ENCODE results near the gene DNAJB6.

- no peak for TF ChIP-seq CTCF (IDR thresholded peaks at IDR 0.05)
- no peak for TF ChIP-seq TCF7L2 (IDR thresholded peaks at IDR 0.05; ENCODE audit: low read depth, low read length)
- TF ChIP-seq SIN3A (IDR thresholded peaks at IDR 0.05; ENCODE audit: borderline replicate concordance, insufficient read depth, low read depth, low read length): no peak
- no peak for TF ChIP-seq POLR2AphosphoS5 (IDR thresholded peaks at IDR 0.05; ENCODE audit: low read depth, low read length)
These were observed 62.4 kb downstream of the DNAJB6 start for GRCh38 chr7:157399086-157399687.
